ENCODE data around the gene TBCA. TPM values are rescaled to one million over a fixed set of nuclear protein-coding genes. Genes with fewer than 3 reads are reported as not detected.

Gene TBCA
- total and polyA plus RNA-seq, 2 of the 13 experiments (the other 11 are each of a cell fraction or from before 2014, with no cell fraction given) = 93.8 to 309 TPM

- no peaks in the 10 kb centered on the region for H3K79me2 ChIP-seq (ENCODE audit: insufficient read depth, low read length)
- H2AFZ ChIP-seq (ENCODE audit: low read length) = no peak overlapping the region
- no peak overlapping the region for H3K4me2 ChIP-seq (ENCODE audit: low read depth, low read length)
- no peak overlapping the region for H3K9ac ChIP-seq (ENCODE audit: insufficient read depth, low read depth, low read length)
- H3K36me3 ChIP-seq (replicated peaks in 1 of 2; ENCODE audit: control insufficient read depth in 1 of 2, insufficient read depth in 2 of 2, low read length in 2 of 2) = no peaks in the 10 kb centered on the region
- WGBS (ENCODE audit: low lambda C conversion rate) = 0% methylated on average over 1 of the region's 1 CpG
- H3K9me3 ChIP-seq (ENCODE audit: low read length) = no peaks in the 10 kb centered on the region
- peaks cover 2 to 19% of the 10 kb centered on the region in 2 experiments; a peak in 3 of 5 replicates for H3K27me3 ChIP-seq (ENCODE audit: control insufficient read depth in 1 of 2, insufficient read depth in 2 of 2, low read length in 2 of 2)
- no peak overlapping the region for H3K4me3 ChIP-seq (replicated peaks in 1 of 3; ENCODE audit: insufficient read depth in 1 of 3, low read depth in 2 of 3, low read length in 3 of 3)
- BruUV-seq (replicated peaks) = no TSS peak
- DNase-seq (ENCODE audit: low spot score) (no peak), ATAC-seq (no peak), FAIRE-seq (no peak)
- ChIA-PET CTCF (ENCODE audit: low intra/inter-chr PET ratio, low total read pairs) (no interaction called here), POLR2A (no interaction called here)
- H3K27ac ChIP-seq (ENCODE audit: extremely low read length, insufficient read depth, low read length) = no peak overlapping the region
- intact Hi-C loops (cut with micrococcal nuclease; ENCODE audit: unreplicated experiment) (no loop called here), in situ Hi-C loops (cut with HindIII; ENCODE audit: extremely low pct_ligation_motif_present, low pct_unique_long_range_greater_than_20kb) (no loop called here)
- H3K4me1 ChIP-seq (ENCODE audit: insufficient read depth, low read length) = no peaks in the 10 kb centered on the region
- H4K20me1 ChIP-seq (ENCODE audit: insufficient read depth, low read length) = no peaks in the 10 kb centered on the region
- TF ChIP-seq GPBP1L1 (CRISPR knock-in tag; IDR thresholded peaks at IDR 0.05) (no peak), ZNF784 (CRISPR knock-in tag; IDR thresholded peaks at IDR 0.05; ENCODE audit: borderline replicate concordance) (no peak), MLLT10 (CRISPR knock-in tag; IDR thresholded peaks at IDR 0.05) (no peak), STAT5B (CRISPR knock-in tag; IDR thresholded peaks at IDR 0.05) (no peak), CCAR2 (optimal IDR thresholded peaks at IDR 0.05; ENCODE audit: low read depth, low read length) (no peak), CREBL2 (CRISPR knock-in tag; IDR thresholded peaks at IDR 0.05; ENCODE audit: borderline replicate concordance) (no peak), ZNF782 (CRISPR knock-in tag; IDR thresholded peaks at IDR 0.05; ENCODE audit: borderline replicate concordance) (no peak), NFYB (CRISPR knock-in tag; IDR thresholded peaks at IDR 0.05) (no peak), TOE1 (CRISPR knock-in tag; IDR thresholded peaks at IDR 0.05) (no peak), ZNF547 (CRISPR knock-in tag; IDR thresholded peaks at IDR 0.05) (no peak), ZNF274 (CRISPR knock-in tag; IDR thresholded peaks at IDR 0.05) (no peak), XRCC5 (optimal IDR thresholded peaks at IDR 0.05; ENCODE audit: low read length) (no peak)
Measured at GRCh38 chr5:77669677-77670076, 106.5 kb downstream of the TBCA start.

Measured in HepG2 (cell line).